Stimulated activated CD4-positive, alpha-beta T cell treated with anti-CD3 and anti-CD28 coated beads, TNF-alpha, amount 100 ng/mL, for 4 hours (primary cell): Measurements from ENCODE around the gene OR2A14.
"Not testable (repeated sequence)": the region's sequence is repeated elsewhere in the genome, so short reads cannot be mapped to it uniquely, and the experiment has no call there.

Experiments used
- DNase-seq, 3 experiments: peaks; one replicate each; pipeline ENCODE4 v3.0.0-alpha.2; 2020; ENCODE audit warnings: low read depth in 3 of 3

OR2A14 gene

GRCh38 chr7:144122876-144123275 lies at the start of gene OR2A14:
OR2A14 (plus strand) TSS chr7:144123176; CDS start chr7:144129113, 5,937 bp downstream.
- DNase-seq, result no peak

- DNase-seq, result no peak
Measured at GRCh38 chr7:144074374-144074773, 48.6 kb upstream of the OR2A14 start.

GRCh38 chr7:144085978-144086377 lies 37.0 kb upstream of the OR2A14 start, which contains the start of gene OR2A12:
OR2A12 (plus strand) TSS chr7:144086278; CDS start chr7:144095108, 8,830 bp downstream.
- DNase-seq, result no peak

- no peak for DNase-seq
Measured at GRCh38 chr7:144086730-144087129, 36.2 kb upstream of the OR2A14 start.

- DNase-seq, result no peak
Measured at GRCh38 chr7:144087230-144087629, 35.7 kb upstream of the OR2A14 start.

GRCh38 chr7:144090667-144091066 lies 32.3 kb upstream of the OR2A14 start:
- DNase-seq, result no peak

- DNase-seq, result no peak
Measured at GRCh38 chr7:144098776-144099175, 24.2 kb upstream of the OR2A14 start.

GRCh38 chr7:144100607-144101006 lies 22.4 kb upstream of the OR2A14 start:
- DNase-seq, result no peak

GRCh38 chr7:144102041-144102440 lies 20.9 kb upstream of the OR2A14 start:
- DNase-seq, result no peak

- DNase-seq, result no peak
Measured at GRCh38 chr7:144105211-144105610, 17.8 kb upstream of the OR2A14 start.

GRCh38 chr7:144109283-144109682 lies 13.7 kb upstream of the OR2A14 start, which contains the start of gene OR2A2:
OR2A2 (plus strand) TSS chr7:144109583; CDS start chr7:144109583, 0 bp downstream.
- no peak for DNase-seq

- no peak for DNase-seq
Measured at GRCh38 chr7:144110272-144110671, 12.7 kb upstream of the OR2A14 start.

GRCh38 chr7:144113651-144114050 lies 9.3 kb upstream of the OR2A14 start:
- no peak for DNase-seq

- DNase-seq, result no peak
Measured at GRCh38 chr7:144118341-144118740, 4.6 kb upstream of the OR2A14 start.

- DNase-seq, result peak; percentile 77 to 88 (median 79)
Measured at GRCh38 chr7:144127714-144128334, 4.8 kb downstream of the OR2A14 start.

- DNase-seq, result not testable (repeated sequence)
Measured at GRCh38 chr7:144129601-144130000, 6.6 kb downstream of the OR2A14 start.

- DNase-seq, result no peak
Measured at GRCh38 chr7:144130730-144131129, 7.8 kb downstream of the OR2A14 start.

- DNase-seq, result no peak
Measured at GRCh38 chr7:144132262-144132661, 9.3 kb downstream of the OR2A14 start.

GRCh38 chr7:144133307-144133706 lies 10.3 kb downstream of the OR2A14 start:
- no peak for DNase-seq

- DNase-seq, result no peak
Measured at GRCh38 chr7:144134116-144134515, 11.1 kb downstream of the OR2A14 start.

- DNase-seq, result no peak
Measured at GRCh38 chr7:144137501-144137900, 14.5 kb downstream of the OR2A14 start.

- DNase-seq, result no peak
Measured at GRCh38 chr7:144142187-144142586, 19.2 kb downstream of the OR2A14 start.

GRCh38 chr7:144144426-144144825 lies 21.4 kb downstream of the OR2A14 start:
- no peak for DNase-seq
